Measurements from ENCODE around the gene NOXO1.

NOXO1 gene

GRCh38 chr16:1974157-1975070 lies 6.9 kb downstream of the NOXO1 start:
- Histone ChIP-seq H3K9me3 (ENCODE audit: control insufficient read depth, low read length) (no peaks in the 10 kb centered on the region), H3K27me3 (replicated peaks; ENCODE audit: control insufficient read depth, insufficient read depth, low read length) (no peaks in the 10 kb centered on the region), H3K4me1 (ENCODE audit: control insufficient read depth, insufficient read depth, low read length) (peaks cover 12% of the 10 kb centered on the region), H3K4me3 (ENCODE audit: low read length) (no peak overlapping the region), H3K9ac (ENCODE audit: low read length) (no peak overlapping the region), H3K36me3 (ENCODE audit: control insufficient read depth, insufficient read depth, low read length, severe bottlenecking) (peaks cover 46% of the 10 kb centered on the region)
- DNase-seq (ENCODE audit: low read depth), result no peak

GRCh38 chr16:1973461-1974156 lies 7.7 kb downstream of the NOXO1 start:
- no peak overlapping the region for H3K9ac ChIP-seq (ENCODE audit: low read length)
- no peak overlapping the region for H3K4me3 ChIP-seq (ENCODE audit: low read length)

GRCh38 chr16:1972490-1972877 lies 8.8 kb downstream of the NOXO1 start:
- peak overlapping the region; percentile 92 for H3K9ac ChIP-seq (ENCODE audit: low read length)
- H3K4me1 ChIP-seq (ENCODE audit: control insufficient read depth, insufficient read depth, low read length), result peaks cover 12% of the 10 kb centered on the region
- peak; percentile 52 for DNase-seq (ENCODE audit: low read depth)
- H3K9me3 ChIP-seq (ENCODE audit: control insufficient read depth, low read length), result no peaks in the 10 kb centered on the region
- H3K36me3 ChIP-seq (ENCODE audit: control insufficient read depth, insufficient read depth, low read length, severe bottlenecking), result peaks cover 31% of the 10 kb centered on the region
- H3K4me3 ChIP-seq (ENCODE audit: low read length), result peak overlapping the region; percentile 95
- H3K27me3 ChIP-seq (replicated peaks; ENCODE audit: control insufficient read depth, insufficient read depth, low read length), result no peaks in the 10 kb centered on the region

More at GRCh38 chr16:1973461-1974156, 7.7 kb downstream of the NOXO1 start:
- peaks cover 12% of the 10 kb centered on the region for H3K4me1 ChIP-seq (ENCODE audit: control insufficient read depth, insufficient read depth, low read length)
- H3K36me3 ChIP-seq (ENCODE audit: control insufficient read depth, insufficient read depth, low read length, severe bottlenecking), result peaks cover 42% of the 10 kb centered on the region
- no peaks in the 10 kb centered on the region for H3K9me3 ChIP-seq (ENCODE audit: control insufficient read depth, low read length)
- no peak for DNase-seq (ENCODE audit: low read depth)
- H3K27me3 ChIP-seq (replicated peaks; ENCODE audit: control insufficient read depth, insufficient read depth, low read length), result no peaks in the 10 kb centered on the region

- H3K9ac ChIP-seq (ENCODE audit: low read length), result peak within 1 kb of the TSS; percentile 92
- peaks cover 27% of the 10 kb centered on the region for H3K36me3 ChIP-seq (ENCODE audit: control insufficient read depth, insufficient read depth, low read length, severe bottlenecking)
- peak; percentile 96 for DNase-seq (ENCODE audit: low read depth)
- peak within 1 kb of the TSS; percentile 95 for H3K4me3 ChIP-seq (ENCODE audit: low read length)
- H3K4me1 ChIP-seq (ENCODE audit: control insufficient read depth, insufficient read depth, low read length), result peaks cover 12% of the 10 kb centered on the region
- no peaks in the 10 kb centered on the region for H3K9me3 ChIP-seq (ENCODE audit: control insufficient read depth, low read length)
- no peaks in the 10 kb centered on the region for H3K27me3 ChIP-seq (replicated peaks; ENCODE audit: control insufficient read depth, insufficient read depth, low read length)
Observed at GRCh38 chr16:1971796-1972489, 9.3 kb downstream of the NOXO1 start, which contains the start of gene TBL3. TBL3 (plus strand) TSS chr16:1972053; CDS start chr16:1972165, 112 bp downstream.

GRCh38 chr16:1968146-1968953 lies 12.9 kb downstream of the NOXO1 start:
- H3K27me3 ChIP-seq (replicated peaks; ENCODE audit: control insufficient read depth, insufficient read depth, low read length), result no peaks in the 10 kb centered on the region
- peaks cover 7% of the 10 kb centered on the region for H3K36me3 ChIP-seq (ENCODE audit: control insufficient read depth, insufficient read depth, low read length, severe bottlenecking)
- H3K9ac ChIP-seq (ENCODE audit: low read length), result no peak overlapping the region
- DNase-seq (ENCODE audit: low read depth), result no peak
- H3K4me1 ChIP-seq (ENCODE audit: control insufficient read depth, insufficient read depth, low read length), result peaks cover 24% of the 10 kb centered on the region
- no peak overlapping the region for H3K4me3 ChIP-seq (ENCODE audit: low read length)
- H3K9me3 ChIP-seq (ENCODE audit: control insufficient read depth, low read length), result no peaks in the 10 kb centered on the region

GRCh38 chr16:1966460-1966859 lies 14.8 kb downstream of the NOXO1 start, which contains the start of gene RNF151:
RNF151 (plus strand) TSS chr16:1966856; CDS start chr16:1966882, 26 bp downstream.
- Histone ChIP-seq H3K36me3 (ENCODE audit: control insufficient read depth, insufficient read depth, low read length, severe bottlenecking) (peaks cover 25% of the 10 kb centered on the region), H3K4me3 (ENCODE audit: low read length) (peak within 1 kb of the TSS; percentile 90), H3K27me3 (replicated peaks; ENCODE audit: control insufficient read depth, insufficient read depth, low read length) (no peaks in the 10 kb centered on the region), H3K9me3 (ENCODE audit: control insufficient read depth, low read length) (no peaks in the 10 kb centered on the region), H3K4me1 (ENCODE audit: control insufficient read depth, insufficient read depth, low read length) (peaks cover 31% of the 10 kb centered on the region), H3K9ac (ENCODE audit: low read length) (peak within 1 kb of the TSS; percentile 99)
- no peak for DNase-seq (ENCODE audit: low read depth)

GRCh38 chr16:1965396-1966001 lies 15.8 kb downstream of the NOXO1 start:
- no peaks in the 10 kb centered on the region for H3K9me3 ChIP-seq (ENCODE audit: control insufficient read depth, low read length)
- DNase-seq (ENCODE audit: low read depth), result no peak
- H3K27me3 ChIP-seq (replicated peaks; ENCODE audit: control insufficient read depth, insufficient read depth, low read length), result no peaks in the 10 kb centered on the region
- peak overlapping the region; percentile 99 for H3K9ac ChIP-seq (ENCODE audit: low read length)
- peaks cover 31% of the 10 kb centered on the region for H3K36me3 ChIP-seq (ENCODE audit: control insufficient read depth, insufficient read depth, low read length, severe bottlenecking)
- peaks cover 26% of the 10 kb centered on the region for H3K4me1 ChIP-seq (ENCODE audit: control insufficient read depth, insufficient read depth, low read length)
- H3K4me3 ChIP-seq (ENCODE audit: low read length), result peak overlapping the region; percentile 90

GRCh38 chr16:1964506-1965395 lies 16.5 kb downstream of the NOXO1 start, which contains the start of gene RPS2:
RPS2 (minus strand) TSS chr16:1964826; CDS start chr16:1964625, 201 bp downstream.
- Histone ChIP-seq H3K36me3 (ENCODE audit: control insufficient read depth, insufficient read depth, low read length, severe bottlenecking) (peaks cover 31% of the 10 kb centered on the region), H3K4me3 (ENCODE audit: low read length) (peak within 1 kb of the TSS; percentile 90), H3K9me3 (ENCODE audit: control insufficient read depth, low read length) (no peaks in the 10 kb centered on the region), H3K9ac (ENCODE audit: low read length) (peak within 1 kb of the TSS; percentile 99), H3K4me1 (ENCODE audit: control insufficient read depth, insufficient read depth, low read length) (peaks cover 31% of the 10 kb centered on the region), H3K27me3 (replicated peaks; ENCODE audit: control insufficient read depth, insufficient read depth, low read length) (no peaks in the 10 kb centered on the region)
- DNase-seq (ENCODE audit: low read depth), result peak; percentile 99

- H3K36me3 ChIP-seq (ENCODE audit: control insufficient read depth, insufficient read depth, low read length, severe bottlenecking), result peaks cover 31% of the 10 kb centered on the region
- peak overlapping the region; percentile 90 for H3K4me3 ChIP-seq (ENCODE audit: low read length)
- no peaks in the 10 kb centered on the region for H3K9me3 ChIP-seq (ENCODE audit: control insufficient read depth, low read length)
- no peaks in the 10 kb centered on the region for H3K27me3 ChIP-seq (replicated peaks; ENCODE audit: control insufficient read depth, insufficient read depth, low read length)
- peaks cover 34% of the 10 kb centered on the region for H3K4me1 ChIP-seq (ENCODE audit: control insufficient read depth, insufficient read depth, low read length)
- H3K9ac ChIP-seq (ENCODE audit: low read length), result peak overlapping the region; percentile 99
- peak; percentile 71 for DNase-seq (ENCODE audit: low read depth)
Observed at GRCh38 chr16:1963806-1964505, 17.3 kb downstream of the NOXO1 start.

All from adipocyte (in vitro differentiated cells).